Muscle of leg (tissue), 11 donors: Measurements from ENCODE around the gene EFCAB6. TPM values are rescaled to one million over a fixed set of nuclear protein-coding genes. Genes with fewer than 3 reads are reported as not detected.

Experiments
- DNase-seq: peaks from one replicate; pipeline ENCODE4 v3.0.0; 2013
- H3K27ac ChIP-seq: one replicate; pipeline ENCODE4 v1.5.1; 2013; ENCODE audit warnings: mild to moderate bottlenecking, low read length, control low read depth
- H3K27me3 ChIP-seq: one replicate; pipeline ENCODE4 v1.6.1; 2013; ENCODE audit warnings: low read length; ENCODE audit not compliant: control insufficient read depth, insufficient read depth
- H3K36me3 ChIP-seq: one replicate; pipeline ENCODE4 v1.6.1; 2013; ENCODE audit warnings: low read length; ENCODE audit not compliant: control insufficient read depth, insufficient read depth
- H3K4me1 ChIP-seq: one replicate; pipeline ENCODE4 v1.6.1; 2013; ENCODE audit warnings: low read length; ENCODE audit not compliant: control insufficient read depth, insufficient read depth
- H3K4me3 ChIP-seq: one replicate; pipeline ENCODE4 v1.5.1; 2013; ENCODE audit warnings: low read length, control low read depth
- H3K9me3 ChIP-seq: replicated peaks from 2 replicates; pipeline ENCODE4 v1.6.1; 2013; ENCODE audit warnings: low read depth, low read length; ENCODE audit not compliant: control insufficient read depth
- WGBS: methylation state at CpG from one replicate; pipeline ENCODE4 v1.1.5; 2013; ENCODE audit warnings: missing lambda C conversion rate; ENCODE audit not compliant: insufficient coverage; 5-methylcytosine and 5-hydroxymethylcytosine counted together
- polyA plus RNA-seq, 8 donors: library from polyadenylated mRNA; unstranded; fragments of 120-200 nt; gene quantifications; one replicate each; pipeline versions ENCODE4 v1.2.1 to v1.2.3, GENCODE V29; 2013; ENCODE audit warnings: inconsistent platforms in 1 of 8, low replicate concordance in 1 of 8; ENCODE audit not compliant: insufficient read length in 8 of 8, insufficient read depth in 1 of 8
- total RNA-seq: library from RNA; stranded (reverse); fragments of 120-200 nt; gene quantifications from one replicate; pipeline ENCODE4 v1.2.4, GENCODE V29; 2013

The EFCAB6 gene
- total and polyA plus RNA-seq, 9 donors, result 0.63 to 1.6 (median 1.1) TPM

- Histone ChIP-seq H3K4me3 (no peak overlapping the region), H3K27ac (no peak overlapping the region), H3K36me3 (no peaks in the 10 kb centered on the region), H3K27me3 (no peaks in the 10 kb centered on the region), H3K4me1 (no peaks in the 10 kb centered on the region), H3K9me3 (peaks cover 2% of the 10 kb centered on the region)
- no peak for DNase-seq
- no CpG with 5 or more reads among the region's 3 CpGs for WGBS
Observed at GRCh38 chr22:43533156-43533530, 279.0 kb downstream of the EFCAB6 start.

- Histone ChIP-seq H3K36me3 (no peaks in the 10 kb centered on the region), H3K4me3 (no peak overlapping the region), H3K4me1 (no peaks in the 10 kb centered on the region), H3K27ac (no peak overlapping the region), H3K27me3 (no peaks in the 10 kb centered on the region), H3K9me3 (peaks cover 2% of the 10 kb centered on the region)
- 80% methylated on average over 14 of the region's 17 CpGs for WGBS
- DNase-seq, result no peak
Observed at GRCh38 chr22:43532301-43533155, 279.6 kb downstream of the EFCAB6 start.

DNA sequence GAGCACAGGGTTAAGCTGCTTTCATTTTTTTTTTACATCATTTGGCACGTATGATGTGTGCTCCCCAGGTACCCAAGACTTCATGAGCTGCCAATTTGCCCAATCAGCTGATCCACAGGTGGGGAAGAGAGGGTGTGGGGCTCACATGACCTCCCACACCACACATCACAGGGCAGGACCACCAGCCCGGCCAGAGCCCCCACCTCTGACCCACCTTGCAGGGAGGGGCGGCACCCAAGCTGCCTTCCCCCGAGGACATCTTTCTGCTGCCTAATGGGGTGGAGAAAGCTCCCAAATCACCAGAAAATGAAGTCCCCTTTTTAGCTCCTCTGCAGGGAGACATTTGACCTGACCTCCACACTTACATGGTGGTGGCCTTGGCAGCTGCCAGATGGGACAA, 280.5 kb downstream of the EFCAB6 start:
- H3K4me3 ChIP-seq, result no peak overlapping the region
- no CpG with 5 or more reads among the region's 4 CpGs for WGBS
- H3K4me1 ChIP-seq, result no peaks in the 10 kb centered on the region
- DNase-seq, result no peak
- no peaks in the 10 kb centered on the region for H3K36me3 ChIP-seq
- no peak overlapping the region for H3K27ac ChIP-seq
- no peaks in the 10 kb centered on the region for H3K27me3 ChIP-seq
- no peaks in the 10 kb centered on the region for H3K9me3 ChIP-seq

DNA sequence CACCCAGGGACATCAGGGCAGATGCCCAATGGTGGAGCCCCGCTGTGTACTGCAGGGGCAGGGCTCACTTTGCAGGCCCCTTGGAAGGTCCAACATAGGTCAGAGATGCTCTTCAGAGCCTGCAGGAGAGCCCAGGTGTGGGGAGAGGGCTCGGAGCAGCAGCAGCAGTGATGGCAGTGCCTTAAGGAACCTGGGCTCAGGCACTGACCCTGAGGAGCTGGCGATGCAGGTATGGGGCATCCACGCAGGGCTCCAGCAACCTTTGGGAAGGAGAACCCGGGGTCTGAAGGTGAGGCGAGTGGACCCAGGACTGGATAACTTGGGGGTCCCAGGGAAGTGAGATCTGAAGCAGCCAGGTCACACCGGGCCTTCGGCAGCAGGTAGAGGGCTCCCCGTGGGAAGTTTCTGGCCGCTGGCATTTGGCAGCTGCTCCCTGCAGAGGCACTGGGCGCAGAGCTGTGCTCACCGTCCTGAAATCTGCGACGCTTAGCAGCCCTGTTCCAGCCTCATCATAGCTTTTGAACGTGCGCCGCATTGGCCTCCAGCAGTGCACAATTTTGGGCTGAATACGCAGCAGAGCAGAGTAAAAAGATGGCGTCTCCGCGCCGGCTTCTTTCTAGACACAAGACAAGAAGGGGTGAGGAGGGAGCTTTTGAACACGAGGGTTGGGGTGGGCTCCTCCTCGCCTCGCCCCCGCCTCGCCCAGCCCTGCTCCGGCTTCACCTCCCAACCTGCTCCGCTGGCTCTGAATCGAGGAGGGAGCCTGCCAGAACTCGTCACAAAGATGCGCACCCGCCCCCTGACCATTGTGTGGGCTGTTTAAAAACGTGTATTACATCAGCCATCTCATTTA, 281.5 kb downstream of the EFCAB6 start:
- no peaks in the 10 kb centered on the region for H3K27me3 ChIP-seq
- no peaks in the 10 kb centered on the region for H3K36me3 ChIP-seq
- DNase-seq, result no peak
- no peak overlapping the region for H3K27ac ChIP-seq
- H3K4me1 ChIP-seq, result no peaks in the 10 kb centered on the region
- no peak overlapping the region for H3K4me3 ChIP-seq
- WGBS, result 86% methylated on average over 27 of the region's 34 CpGs
- H3K9me3 ChIP-seq, result no peaks in the 10 kb centered on the region

GRCh38 chr22:43529934-43530333, 282.2 kb downstream of the EFCAB6 start:
- no peak for DNase-seq
- Histone ChIP-seq H3K36me3 (no peaks in the 10 kb centered on the region), H3K27ac (no peak overlapping the region), H3K9me3 (no peaks in the 10 kb centered on the region), H3K4me1 (no peaks in the 10 kb centered on the region), H3K27me3 (no peaks in the 10 kb centered on the region), H3K4me3 (no peak overlapping the region)
- WGBS, result 71% methylated on average over 3 of the region's 9 CpGs

DNA sequence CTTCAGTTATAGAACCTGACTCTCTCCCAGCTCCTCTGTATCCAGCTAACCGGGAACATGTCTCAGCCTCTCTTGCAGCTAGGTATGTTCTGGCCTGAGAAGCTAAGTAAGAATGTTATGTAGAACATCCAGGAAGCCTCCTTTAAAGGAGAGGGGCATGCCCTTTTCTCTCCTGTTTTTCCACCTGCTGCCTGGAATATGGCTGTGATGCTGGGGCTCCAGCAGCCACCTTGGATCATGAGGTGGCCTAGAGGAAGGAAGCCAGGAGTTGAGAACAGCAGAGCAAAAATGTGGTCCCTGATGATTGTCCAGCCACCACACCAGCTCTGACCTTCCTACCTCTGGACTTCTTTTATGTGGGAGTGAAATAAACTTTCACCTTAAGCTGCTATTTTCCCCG, 282.6 kb downstream of the EFCAB6 start:
- no CpG with 5 or more reads among the region's 2 CpGs for WGBS
- no peaks in the 10 kb centered on the region for H3K9me3 ChIP-seq
- no peak for DNase-seq

GRCh38 chr22:43528601-43529360, 283.3 kb downstream of the EFCAB6 start:
- H3K9me3 ChIP-seq, result no peaks in the 10 kb centered on the region
- no peak for DNase-seq
- no peaks in the 10 kb centered on the region for H3K36me3 ChIP-seq
- H3K27me3 ChIP-seq, result no peaks in the 10 kb centered on the region
- WGBS, result 61% methylated on average over 4 of the region's 12 CpGs
- H3K4me1 ChIP-seq, result no peaks in the 10 kb centered on the region
- no peak overlapping the region for H3K27ac ChIP-seq
- H3K4me3 ChIP-seq, result no peak overlapping the region

More for the DNA sequence above, 282.6 kb downstream of the EFCAB6 start:
- Histone ChIP-seq H3K27me3 (no peaks in the 10 kb centered on the region), H3K36me3 (no peaks in the 10 kb centered on the region), H3K27ac (no peak overlapping the region), H3K4me1 (no peaks in the 10 kb centered on the region), H3K4me3 (no peak overlapping the region)

DNA sequence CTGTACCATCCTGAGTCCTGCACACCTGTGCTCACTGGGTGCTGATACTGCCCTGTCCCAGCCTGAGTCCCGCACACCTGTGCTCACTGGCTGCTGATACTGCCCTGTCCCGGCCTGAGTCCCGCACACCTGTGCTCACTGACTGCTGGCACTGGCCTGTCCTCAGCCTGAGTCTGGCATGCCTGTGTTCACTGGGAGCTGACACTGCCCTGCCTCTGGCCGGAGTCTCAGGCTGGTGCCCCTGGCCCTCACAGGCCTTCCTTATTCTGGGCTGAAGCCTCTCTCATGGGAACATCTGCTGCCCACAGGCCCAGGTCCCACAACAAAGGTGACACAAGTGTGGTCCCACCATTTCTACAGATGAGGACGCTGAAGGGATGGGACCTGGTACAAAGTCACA, 285.2 kb downstream of the EFCAB6 start:
- Histone ChIP-seq H3K4me1 (no peaks in the 10 kb centered on the region), H3K27me3 (no peaks in the 10 kb centered on the region), H3K9me3 (no peaks in the 10 kb centered on the region), H3K27ac (no peak overlapping the region), H3K36me3 (no peaks in the 10 kb centered on the region), H3K4me3 (no peak overlapping the region)
- WGBS, result 91% methylated on average over 4 of the region's 5 CpGs
- no peak for DNase-seq

GRCh38 chr22:43526117-43526655, 285.9 kb downstream of the EFCAB6 start:
- DNase-seq, result no peak
- Histone ChIP-seq H3K36me3 (no peaks in the 10 kb centered on the region), H3K4me3 (no peak overlapping the region), H3K27me3 (no peaks in the 10 kb centered on the region), H3K27ac (no peak overlapping the region), H3K9me3 (no peaks in the 10 kb centered on the region), H3K4me1 (no peaks in the 10 kb centered on the region)
- WGBS, result 82% methylated on average over 6 of the region's 7 CpGs
